NCI-H2196 (cell line): ENCODE data around the gene PCDHGC4.

Source experiments
- DNase-seq: peaks from one replicate; lab custom pipeline; 2025; ENCODE audit not compliant: unreplicated experiment; lab: John Stamatoyannopoulos, UW

PCDHGC4 gene

GRCh38 chr5:141484641-141485311 lies at the start of gene PCDHGC4:
Gene PCDHGC4 (plus strand): TSS chr5:141485030. CDS start chr5:141485174, 144 bp downstream.
- no peak for DNase-seq

GRCh38 chr5:141437221-141437620 lies 47.6 kb upstream of the PCDHGC4 start:
- DNase-seq: no peak

DNA sequence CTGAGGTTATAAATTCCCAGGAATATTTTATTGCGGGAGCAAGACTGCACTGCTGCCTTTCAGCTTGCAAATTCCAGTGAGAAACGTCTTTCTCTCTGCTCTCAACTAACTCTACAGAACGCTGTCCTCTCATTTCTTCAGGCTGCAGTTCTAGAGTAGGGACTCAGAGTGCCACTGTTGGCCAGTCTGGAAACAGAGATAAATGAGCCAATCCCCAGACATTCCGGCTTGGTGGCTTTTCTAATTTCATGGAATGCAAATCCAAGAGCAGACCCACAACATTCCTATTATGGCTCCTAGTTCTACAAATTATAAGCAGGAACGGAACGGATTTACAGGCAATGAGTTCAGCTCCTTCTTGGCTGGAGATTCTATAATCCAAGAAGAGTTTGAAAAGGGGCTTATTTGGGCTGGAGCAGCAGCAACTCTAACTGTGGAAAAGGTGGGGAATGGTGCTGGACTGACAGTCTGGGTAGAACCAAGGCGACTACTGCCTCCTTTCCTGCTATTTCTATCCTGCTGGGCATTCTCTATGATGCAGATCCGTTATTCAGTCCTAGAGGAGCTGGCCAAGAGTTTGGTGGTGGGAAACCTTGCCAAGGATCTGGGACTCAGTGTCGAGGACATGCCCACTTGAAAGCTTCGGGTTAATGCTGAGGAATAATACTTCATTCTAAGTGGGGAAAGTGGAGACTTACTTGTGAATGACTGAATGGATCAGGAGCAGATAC lies 45.3 kb upstream of the PCDHGC4 start:
- no peak for DNase-seq

GRCh38 chr5:141440341-141440740 lies 44.5 kb upstream of the PCDHGC4 start:
- DNase-seq: no peak

GRCh38 chr5:141441571-141442170 lies 43.2 kb upstream of the PCDHGC4 start:
- DNase-seq: no peak

GRCh38 chr5:141465351-141465750 lies 19.5 kb upstream of the PCDHGC4 start:
- no peak for DNase-seq

GRCh38 chr5:141475625-141476131 lies 9.2 kb upstream of the PCDHGC4 start, which contains the start of gene PCDHGC3:
Gene PCDHGC3 (plus strand): TSS chr5:141475966. CDS start chr5:141476117, 151 bp downstream.
- peak; percentile 90 for DNase-seq

- no peak for DNase-seq
Observed at GRCh38 chr5:141476132-141476911, 8.5 kb upstream of the PCDHGC4 start.

- no peak for DNase-seq
Observed at GRCh38 chr5:141477044-141477575, 7.7 kb upstream of the PCDHGC4 start.

DNA sequence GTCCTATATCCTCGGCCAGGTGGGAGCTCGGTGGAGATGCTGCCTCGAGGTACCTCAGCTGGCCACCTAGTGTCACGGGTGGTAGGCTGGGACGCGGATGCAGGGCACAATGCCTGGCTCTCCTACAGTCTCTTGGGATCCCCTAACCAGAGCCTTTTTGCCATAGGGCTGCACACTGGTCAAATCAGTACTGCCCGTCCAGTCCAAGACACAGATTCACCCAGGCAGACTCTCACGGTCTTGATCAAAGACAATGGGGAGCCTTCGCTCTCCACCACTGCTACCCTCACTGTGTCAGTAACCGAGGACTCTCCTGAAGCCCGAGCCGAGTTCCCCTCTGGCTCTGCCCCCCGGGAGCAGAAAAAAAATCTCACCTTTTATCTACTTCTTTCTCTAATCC lies 7.0 kb upstream of the PCDHGC4 start:
- DNase-seq: no peak

DNA sequence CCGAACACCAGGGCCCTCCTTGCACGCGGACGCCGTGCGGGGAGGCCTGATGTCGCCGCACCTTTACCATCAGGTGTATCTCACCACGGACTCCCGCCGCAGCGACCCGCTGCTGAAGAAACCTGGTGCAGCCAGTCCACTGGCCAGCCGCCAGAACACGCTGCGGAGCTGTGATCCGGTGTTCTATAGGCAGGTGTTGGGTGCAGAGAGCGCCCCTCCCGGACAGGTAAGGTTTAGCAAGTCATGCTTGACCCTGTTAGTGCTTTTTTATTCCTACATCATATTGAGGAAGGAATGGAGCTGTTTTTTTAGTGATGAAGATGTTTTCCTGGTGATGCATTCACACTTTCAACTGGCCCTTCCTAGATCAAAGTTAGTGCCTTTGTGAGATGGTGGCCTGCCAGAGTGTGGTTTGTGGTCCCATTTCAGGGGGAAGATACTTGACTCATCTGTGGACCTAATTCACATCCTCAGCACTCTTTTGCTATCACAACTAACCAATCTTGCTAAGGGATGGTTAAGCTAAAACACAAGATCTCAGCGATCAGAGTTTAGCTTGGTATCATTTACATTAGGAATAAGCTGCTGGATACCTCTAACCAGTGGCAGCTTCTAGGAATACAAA lies 6.4 kb upstream of the PCDHGC4 start:
- no peak for DNase-seq

GRCh38 chr5:141479776-141480175 lies 5.1 kb upstream of the PCDHGC4 start:
- DNase-seq: no peak

DNA sequence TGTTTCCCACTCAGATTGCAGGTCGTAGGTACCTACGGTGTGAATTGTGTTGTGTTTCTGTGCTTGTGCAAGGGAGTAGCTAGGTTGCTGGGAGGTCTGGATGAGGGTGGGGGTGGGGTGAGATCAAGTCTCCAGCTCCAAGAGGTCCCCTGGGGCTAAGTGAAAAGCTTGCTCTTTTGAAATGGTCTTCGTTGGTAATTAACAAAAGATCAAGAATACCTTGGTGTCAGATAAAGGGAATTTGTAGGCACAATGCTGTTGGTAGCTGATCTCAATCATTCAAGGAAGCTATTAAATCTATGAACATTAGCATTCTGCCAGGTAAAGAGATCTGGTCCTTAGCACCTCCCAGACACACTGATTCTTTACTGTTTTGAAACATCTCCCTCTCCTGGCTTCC lies 928 bp upstream of the PCDHGC4 start:
- no peak for DNase-seq

- DNase-seq: no peak
Observed at GRCh38 chr5:141484310-141484640, 555 bp upstream of the PCDHGC4 start.

DNA sequence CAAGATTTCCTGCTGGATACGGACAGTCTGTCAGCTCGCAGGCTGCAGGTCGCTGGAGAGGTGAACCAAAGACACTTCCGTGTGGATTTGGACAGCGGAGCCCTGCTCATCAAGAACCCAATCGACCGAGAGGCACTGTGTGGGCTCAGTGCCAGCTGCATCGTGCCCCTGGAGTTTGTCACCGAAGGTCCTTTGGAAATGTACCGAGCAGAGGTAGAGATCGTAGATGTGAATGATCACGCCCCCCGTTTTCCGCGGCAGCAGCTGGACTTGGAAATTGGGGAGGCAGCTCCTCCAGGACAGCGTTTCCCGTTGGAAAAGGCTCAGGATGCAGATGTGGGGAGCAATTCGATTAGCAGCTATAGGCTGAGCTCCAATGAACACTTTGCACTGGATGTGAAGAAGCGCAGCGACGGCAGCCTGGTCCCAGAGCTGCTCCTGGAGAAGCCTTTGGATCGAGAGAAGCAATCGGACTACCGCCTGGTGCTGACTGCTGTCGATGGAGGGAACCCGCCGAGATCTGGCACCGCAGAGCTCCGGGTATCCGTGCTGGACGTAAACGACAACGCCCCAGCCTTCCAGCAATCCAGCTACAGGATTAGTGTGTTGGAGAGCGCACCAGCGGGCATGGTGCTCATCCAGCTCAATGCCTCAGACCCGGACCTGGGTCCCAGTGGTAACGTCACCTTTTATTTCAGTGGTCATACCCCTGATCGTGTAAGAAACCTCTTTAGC lies 658 bp downstream of the PCDHGC4 start:
- no peak for DNase-seq

DNA sequence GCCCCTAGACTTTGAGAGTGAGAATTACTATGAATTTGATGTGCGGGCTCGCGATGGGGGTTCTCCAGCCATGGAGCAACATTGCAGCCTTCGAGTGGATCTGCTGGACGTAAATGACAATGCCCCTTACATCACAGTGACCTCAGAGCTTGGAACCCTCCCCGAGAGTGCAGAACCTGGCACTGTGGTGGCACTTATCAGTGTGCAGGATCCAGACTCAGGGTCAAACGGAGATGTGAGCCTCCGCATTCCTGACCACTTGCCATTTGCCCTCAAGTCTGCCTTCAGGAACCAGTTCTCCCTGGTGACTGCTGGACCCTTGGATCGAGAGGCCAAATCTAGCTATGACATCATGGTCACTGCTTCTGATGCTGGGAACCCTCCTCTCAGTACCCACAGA lies 1.3 kb downstream of the PCDHGC4 start:
- DNase-seq: no peak

GRCh38 chr5:141487131-141487530 lies 2.3 kb downstream of the PCDHGC4 start:
- DNase-seq: no peak

GRCh38 chr5:141488591-141489561 lies 4.0 kb downstream of the PCDHGC4 start, which contains the start of gene PCDHGC5:
Gene PCDHGC5 (plus strand): TSS chr5:141489081. CDS start chr5:141489241, 160 bp downstream.
- DNase-seq: no peak

GRCh38 chr5:141489841-141490240 lies 5.0 kb downstream of the PCDHGC4 start:
- no peak for DNase-seq
